HG03064 (cell line): Measurements from ENCODE around the gene DPM2.

Experiments used
- ATAC-seq: cut with Tn5 transposase; IDR thresholded peaks from one replicate; pipeline ENCODE4 v1.9.1; 2021; ENCODE audit warnings: low read depth; ENCODE audit not compliant: unreplicated experiment

DPM2 gene

GRCh38 chr9:127958728-127959127, 21.1 kb upstream of the DPM2 start:
- ATAC-seq: no peak

- no peak for ATAC-seq
Measured at GRCh38 chr9:127955294-127956015, 17.8 kb upstream of the DPM2 start.

GRCh38 chr9:127954831-127955293, 17.2 kb upstream of the DPM2 start:
- ATAC-seq: no peak

- ATAC-seq: no peak
Measured at GRCh38 chr9:127953768-127954505, 16.3 kb upstream of the DPM2 start.

DNA sequence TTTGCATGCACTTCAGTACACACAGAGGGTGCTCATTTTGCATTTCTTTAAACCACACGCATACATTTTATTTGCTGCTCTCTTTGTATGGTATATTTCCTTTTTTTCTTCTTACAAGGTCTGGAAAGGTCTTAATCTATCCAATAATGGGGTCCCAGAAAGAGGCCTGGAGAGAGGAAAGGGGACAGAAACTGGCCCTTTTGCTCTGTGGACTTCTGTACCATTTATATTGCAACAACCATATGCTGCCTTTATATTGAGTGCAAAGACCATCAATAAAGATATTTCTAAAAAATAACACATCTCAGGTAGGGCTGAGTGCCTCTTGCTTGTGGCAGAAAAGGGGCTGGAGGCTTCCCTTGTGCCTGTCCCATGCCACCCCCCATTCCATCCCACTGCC, 15.5 kb upstream of the DPM2 start:
- ATAC-seq: no peak

GRCh38 chr9:127950513-127951289, 13.0 kb upstream of the DPM2 start:
- ATAC-seq: no peak

DNA sequence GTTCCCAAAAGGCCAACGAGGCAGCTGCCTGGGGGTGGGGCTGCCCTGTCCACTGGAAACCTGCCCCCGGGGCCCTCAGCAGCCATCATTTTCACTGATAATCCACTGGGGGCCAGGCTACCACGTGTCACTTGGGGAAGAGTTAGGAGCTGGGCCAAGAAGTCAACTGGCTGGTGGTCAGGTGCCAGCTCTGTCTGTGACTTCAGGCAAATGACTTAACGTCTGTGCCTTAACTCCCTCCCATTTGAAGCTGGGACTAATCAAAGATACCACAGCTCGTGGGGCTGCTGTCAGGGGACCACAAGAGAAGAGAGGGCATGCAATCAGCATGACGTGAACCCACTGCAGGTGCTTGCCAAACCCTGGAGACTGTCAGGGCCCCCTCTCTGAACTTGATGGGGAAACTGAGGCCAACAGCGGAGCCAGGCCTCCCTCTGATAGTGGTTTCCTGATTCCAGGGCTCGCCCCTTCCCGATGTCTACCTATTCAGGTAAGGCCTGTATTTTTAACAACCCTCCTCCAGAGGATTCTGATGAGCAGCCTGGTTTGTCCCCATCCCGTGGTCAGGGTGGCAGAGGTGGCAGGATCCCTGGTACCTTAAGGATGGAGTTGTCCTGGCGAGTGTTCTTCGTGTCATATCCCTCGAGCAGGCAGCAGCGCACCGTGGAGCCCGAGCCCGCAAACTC, 12.3 kb upstream of the DPM2 start:
- ATAC-seq: no peak

- no peak for ATAC-seq
Measured at GRCh38 chr9:127947841-127948710, 10.4 kb upstream of the DPM2 start.

GRCh38 chr9:127946728-127947127, 9.1 kb upstream of the DPM2 start:
- ATAC-seq: no peak

- ATAC-seq: no peak
Measured at GRCh38 chr9:127945942-127946341, 8.3 kb upstream of the DPM2 start.

DNA sequence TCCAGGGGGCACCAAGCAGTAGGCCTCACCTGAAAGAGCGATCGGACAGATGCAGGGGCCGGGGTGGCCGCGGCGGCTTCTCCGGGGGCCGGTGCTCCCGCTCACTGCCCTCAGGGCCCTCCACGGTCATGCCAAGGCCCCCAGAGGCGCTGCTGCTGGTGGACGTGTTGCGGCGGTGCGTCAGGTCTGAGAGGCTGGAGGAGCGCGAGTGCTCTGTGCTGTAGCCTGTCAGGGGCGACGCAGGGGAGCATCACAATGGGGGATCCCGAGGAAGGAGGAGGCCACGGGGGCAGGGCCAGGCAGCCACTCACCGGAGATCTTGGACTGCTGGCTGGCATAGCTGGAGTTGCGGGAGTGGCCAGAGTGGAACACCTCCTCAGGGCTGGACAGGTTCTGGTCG, 7.7 kb upstream of the DPM2 start:
- no peak for ATAC-seq

DNA sequence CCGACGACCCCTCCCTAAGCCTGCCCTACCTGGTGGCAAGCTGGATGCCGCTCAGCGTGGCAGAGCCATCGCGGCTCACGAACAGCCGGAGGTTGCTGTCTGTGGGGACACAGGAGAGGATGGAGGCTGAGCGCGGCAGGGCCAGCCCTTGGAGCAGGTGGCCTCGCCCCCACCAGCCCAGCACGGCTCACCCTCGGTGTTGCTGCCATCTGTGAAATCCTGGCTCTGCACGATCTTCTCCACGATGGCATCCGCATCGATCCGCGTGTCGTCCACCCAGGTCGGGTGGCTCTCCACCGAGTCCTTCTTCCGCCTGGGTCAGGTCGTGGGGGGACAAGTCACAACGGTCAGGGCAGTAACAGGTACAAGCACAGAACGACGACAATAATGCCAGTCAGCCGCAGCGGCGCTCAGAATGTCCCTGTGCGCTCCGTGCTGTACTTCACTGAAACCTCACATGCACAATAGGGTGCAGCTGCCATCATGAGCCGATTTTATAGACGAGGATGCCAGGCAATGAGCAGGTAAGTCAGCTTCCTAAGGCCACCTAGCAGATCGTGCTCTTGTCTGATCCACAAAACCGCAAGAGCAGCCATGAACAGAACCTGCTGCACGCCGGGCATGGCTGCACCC, 7.0 kb upstream of the DPM2 start:
- ATAC-seq: no peak

GRCh38 chr9:127943731-127944144, 6.1 kb upstream of the DPM2 start:
- no peak for ATAC-seq

GRCh38 chr9:127943011-127943662, 5.5 kb upstream of the DPM2 start:
- ATAC-seq: no peak

- ATAC-seq: no peak
Measured at GRCh38 chr9:127942216-127943010, 4.8 kb upstream of the DPM2 start.

DNA sequence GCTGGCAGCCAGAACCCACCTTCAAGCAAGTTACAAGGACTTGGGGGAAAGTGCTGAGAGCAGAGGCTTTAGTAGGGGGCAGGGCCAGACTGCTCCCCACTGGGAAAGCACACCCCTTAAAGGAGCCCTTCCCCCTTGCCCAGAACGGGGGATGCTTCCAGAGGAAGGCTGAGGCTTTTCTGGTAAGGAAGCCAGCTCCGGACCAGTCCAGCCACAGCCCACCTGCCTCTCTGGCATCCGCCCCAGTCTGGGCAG, 4.2 kb upstream of the DPM2 start:
- ATAC-seq: no peak

- ATAC-seq: no peak
Measured at GRCh38 chr9:127941062-127941960, 3.7 kb upstream of the DPM2 start.
